ENCODE measurements around the gene PHACTR1. TPM values are rescaled to one million over a fixed set of nuclear protein-coding genes. Genes with fewer than 3 reads are reported as not detected.

The PHACTR1 gene
- total RNA-seq, 1 experiment from 2014 or later, result not detected

DNA sequence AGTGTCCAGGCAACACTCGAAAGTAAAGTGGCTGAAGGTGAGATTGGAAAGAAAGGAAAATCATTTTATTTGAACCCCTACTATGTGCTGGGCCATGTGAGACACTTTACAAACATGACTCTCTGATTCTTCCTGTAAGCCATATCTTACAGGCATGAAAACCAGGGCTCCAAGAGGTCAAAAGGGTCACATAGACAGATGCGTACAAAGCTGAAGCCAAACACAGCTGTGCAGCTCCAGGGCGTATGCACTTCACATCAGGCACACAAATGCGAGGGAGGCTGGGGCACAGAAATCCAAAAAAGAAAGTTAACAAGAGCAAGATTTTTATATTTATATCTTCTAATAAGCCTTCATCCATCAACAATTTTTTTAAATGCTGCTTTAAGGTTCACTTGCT, 176.5 kb downstream of the PHACTR1 start:
- H3K36me3 ChIP-seq (ENCODE audit: low read depth, low read length), result no peaks in the 10 kb centered on the region
- H3K4me2 ChIP-seq (ENCODE audit: low read length), result no peak overlapping the region
- H3K4me3 ChIP-seq (ENCODE audit: low read length), result no peak overlapping the region
- H2AFZ ChIP-seq (ENCODE audit: low read length), result no peak overlapping the region
- ChIA-PET CTCF (no interaction called here), POLR2A (ENCODE audit: unreplicated experiment) (no interaction called here)
- no peak overlapping the region for H3K9ac ChIP-seq (ENCODE audit: low read length)
- peaks cover 8% of the 10 kb centered on the region; the same call in 1 of the 2 replicates for H3K9me3 ChIP-seq (ENCODE audit: low read length)
- H4K20me1 ChIP-seq (ENCODE audit: low read length), result no peaks in the 10 kb centered on the region
- TF ChIP-seq EZH2 (IDR thresholded peaks at IDR 0.05; ENCODE audit: low read length, unreplicated experiment), result no peak
- no peak for TF ChIP-seq EZH2phosphoT487 (IDR thresholded peaks at IDR 0.05; ENCODE audit: borderline replicate concordance, low read length)
- TF ChIP-seq, protein P1, sequence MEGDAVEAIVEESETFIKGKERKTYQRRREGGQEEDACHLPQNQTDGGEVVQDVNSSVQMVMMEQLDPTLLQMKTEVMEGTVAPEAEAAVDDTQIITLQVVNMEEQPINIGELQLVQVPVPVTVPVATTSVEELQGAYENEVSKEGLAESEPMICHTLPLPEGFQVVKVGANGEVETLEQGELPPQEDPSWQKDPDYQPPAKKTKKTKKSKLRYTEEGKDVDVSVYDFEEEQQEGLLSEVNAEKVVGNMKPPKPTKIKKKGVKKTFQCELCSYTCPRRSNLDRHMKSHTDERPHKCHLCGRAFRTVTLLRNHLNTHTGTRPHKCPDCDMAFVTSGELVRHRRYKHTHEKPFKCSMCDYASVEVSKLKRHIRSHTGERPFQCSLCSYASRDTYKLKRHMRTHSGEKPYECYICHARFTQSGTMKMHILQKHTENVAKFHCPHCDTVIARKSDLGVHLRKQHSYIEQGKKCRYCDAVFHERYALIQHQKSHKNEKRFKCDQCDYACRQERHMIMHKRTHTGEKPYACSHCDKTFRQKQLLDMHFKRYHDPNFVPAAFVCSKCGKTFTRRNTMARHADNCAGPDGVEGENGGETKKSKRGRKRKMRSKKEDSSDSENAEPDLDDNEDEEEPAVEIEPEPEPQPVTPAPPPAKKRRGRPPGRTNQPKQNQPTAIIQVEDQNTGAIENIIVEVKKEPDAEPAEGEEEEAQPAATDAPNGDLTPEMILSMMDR (conservative IDR thresholded peaks at IDR 0.05; ENCODE audit: low read depth, low read length), result no peak
- no peak overlapping the region for H3K27ac ChIP-seq (ENCODE audit: low read length)
- ATAC-seq (no peak), DNase-seq (no peak)
- BruUV-seq (replicated peaks), result no TSS peak
- H3K27me3 ChIP-seq (ENCODE audit: low read length), result peaks cover 35% of the 10 kb centered on the region
- no peaks in the 10 kb centered on the region for H3K79me2 ChIP-seq (ENCODE audit: low read length)
- H3K9me2 ChIP-seq (replicated peaks; ENCODE audit: low read length), result no peaks in the 10 kb centered on the region
- intact Hi-C loops (cut with micrococcal nuclease), result loop anchor here (10.0 kb wide), 1 partner anchor 1308 kb away; no protein-coding TSS in a partner anchor
- no peaks in the 10 kb centered on the region for H3K4me1 ChIP-seq (ENCODE audit: insufficient read depth, low read length)
- H3F3A ChIP-seq (ENCODE audit: low read length, unreplicated experiment), result no peaks in the 10 kb centered on the region

DNA sequence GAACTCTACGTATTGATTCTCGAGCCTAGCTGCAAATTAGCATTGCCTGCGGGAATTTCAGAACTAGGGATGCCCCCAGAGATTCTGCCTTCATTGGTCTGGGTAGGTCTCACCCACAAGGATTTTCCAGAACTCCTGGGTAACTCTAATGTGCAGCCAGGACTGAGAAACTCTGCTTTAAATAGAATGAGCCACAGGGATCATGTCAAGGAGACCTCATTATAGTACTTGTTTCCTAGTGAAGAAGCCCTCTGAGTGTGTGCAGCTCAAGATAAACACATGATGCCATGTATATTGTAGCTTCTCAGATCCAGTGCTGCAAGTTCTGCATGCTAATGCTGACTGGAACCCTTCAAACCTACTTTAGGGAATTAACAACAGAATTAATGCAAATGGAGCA, 179.2 kb downstream of the PHACTR1 start:
- intact Hi-C loops (cut with micrococcal nuclease), result loop anchor here (10.0 kb wide), 1 partner anchor 1311 kb away; no protein-coding TSS in a partner anchor

DNA sequence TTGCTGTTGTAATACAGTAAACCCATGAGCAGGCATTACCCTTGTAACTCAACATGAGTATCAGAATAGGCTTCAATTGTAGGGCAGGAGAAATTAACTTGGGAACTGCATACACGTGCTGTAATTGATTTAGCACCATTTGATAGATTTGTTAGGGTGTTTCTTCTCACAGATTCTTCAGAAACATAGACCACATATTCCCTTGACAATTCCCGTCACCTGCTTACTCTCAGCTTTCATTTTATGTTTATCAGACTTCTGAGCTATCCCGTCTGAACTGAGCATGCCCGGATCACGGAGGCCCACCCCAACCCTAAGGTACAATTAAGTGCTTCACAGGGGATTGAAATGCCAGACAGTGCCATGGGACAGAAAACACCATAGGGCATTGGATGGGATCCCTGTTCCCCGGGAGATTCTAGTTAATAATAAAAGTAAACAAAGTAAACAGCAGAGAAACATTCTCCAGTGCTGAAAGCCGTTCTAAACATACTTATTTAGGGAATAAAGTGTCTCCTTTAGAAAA, 179.7 kb downstream of the PHACTR1 start:
- H3K4me3 ChIP-seq (ENCODE audit: low read length), result no peak overlapping the region
- H3K27ac ChIP-seq (ENCODE audit: low read length), result no peak overlapping the region
- H3K27me3 ChIP-seq (ENCODE audit: low read length), result peaks cover 43% of the 10 kb centered on the region
- intact Hi-C loops (cut with micrococcal nuclease), result loop anchor here (10.0 kb wide), 1 partner anchor 1311 kb away; no protein-coding TSS in a partner anchor
- no peaks in the 10 kb centered on the region for H3K79me2 ChIP-seq (ENCODE audit: low read length)
- CTCF ChIA-PET, result no interaction called here
- no peak for ATAC-seq
- H3K9me3 ChIP-seq (ENCODE audit: low read length), result peaks cover 5% of the 10 kb centered on the region; the same call in 1 of the 2 replicates
- POLR2A ChIA-PET (ENCODE audit: unreplicated experiment), result no interaction called here
- no TSS peak for BruUV-seq (replicated peaks)
- H3K4me2 ChIP-seq (ENCODE audit: low read length), result no peak overlapping the region
- no peak overlapping the region for H2AFZ ChIP-seq (ENCODE audit: low read length)
- H3K9me2 ChIP-seq (replicated peaks; ENCODE audit: low read length), result no peaks in the 10 kb centered on the region
- DNase-seq, result no peak
- H3K4me1 ChIP-seq (ENCODE audit: insufficient read depth, low read length), result no peaks in the 10 kb centered on the region
- H3K9ac ChIP-seq (ENCODE audit: low read length), result no peak overlapping the region
- TF ChIP-seq, protein P1 (conservative IDR thresholded peaks at IDR 0.05; ENCODE audit: low read depth, low read length), result no peak
- no peaks in the 10 kb centered on the region for H3K36me3 ChIP-seq (ENCODE audit: low read depth, low read length)
- no peaks in the 10 kb centered on the region for H3F3A ChIP-seq (ENCODE audit: low read length, unreplicated experiment)
- no peaks in the 10 kb centered on the region for H4K20me1 ChIP-seq (ENCODE audit: low read length)

More for the DNA sequence above, 179.2 kb downstream of the PHACTR1 start:
- Histone ChIP-seq H4K20me1 (ENCODE audit: low read length) (no peaks in the 10 kb centered on the region), H3K4me3 (ENCODE audit: low read length) (no peak overlapping the region), H3K4me2 (ENCODE audit: low read length) (no peak overlapping the region), H2AFZ (ENCODE audit: low read length) (no peak overlapping the region), H3K79me2 (ENCODE audit: low read length) (no peaks in the 10 kb centered on the region), H3K27ac (ENCODE audit: low read length) (no peak overlapping the region), H3K27me3 (ENCODE audit: low read length) (peaks cover 43% of the 10 kb centered on the region), H3K9me2 (replicated peaks; ENCODE audit: low read length) (no peaks in the 10 kb centered on the region), H3K36me3 (ENCODE audit: low read depth, low read length) (no peaks in the 10 kb centered on the region), H3K9me3 (ENCODE audit: low read length) (peaks cover 8% of the 10 kb centered on the region; the same call in 1 of the 2 replicates), H3F3A (ENCODE audit: low read length, unreplicated experiment) (no peaks in the 10 kb centered on the region), H3K9ac (ENCODE audit: low read length) (no peak overlapping the region), H3K4me1 (ENCODE audit: insufficient read depth, low read length) (no peaks in the 10 kb centered on the region)
- ATAC-seq (no peak), DNase-seq (no peak)
- TF ChIP-seq, protein P1 (conservative IDR thresholded peaks at IDR 0.05; ENCODE audit: low read depth, low read length), result no peak
- no peak for TF ChIP-seq EZH2 (IDR thresholded peaks at IDR 0.05; ENCODE audit: low read length, unreplicated experiment)
- TF ChIP-seq EZH2phosphoT487 (IDR thresholded peaks at IDR 0.05; ENCODE audit: borderline replicate concordance, low read length), result no peak
- ChIA-PET POLR2A (ENCODE audit: unreplicated experiment) (no interaction called here), CTCF (no interaction called here)
- BruUV-seq (replicated peaks), result no TSS peak

All from PC-3 (cell line).